Tibial artery (tissue), 4 donors: ENCODE results near the gene CGB7.
"Not testable (repeated sequence)": the region's sequence is repeated elsewhere in the genome, so short reads cannot be mapped to it uniquely, and the experiment has no call there.

Source experiments
- DNase-seq, 2 donors: peaks; one replicate each; pipeline ENCODE4 v3.0.0-alpha.2; 2019
- H3K27ac ChIP-seq, 2 donors: fragments of 200-600 bp; sonication (generic) in 1 of 2; 1 replicate in 1 of 2; 2 replicates in 1 of 2; pipeline ENCODE4 v1.5.1; 2018 to 2019; ENCODE audit warnings: mild to moderate bottlenecking in 1 of 2
- H3K27me3 ChIP-seq, 2 donors: fragments of 200-600 bp; sonication (generic) in 1 of 2; one replicate each; pipeline versions ENCODE4 v1.5.1 to v1.6.0; 2016 to 2019
- H3K36me3 ChIP-seq, 3 donors: fragments of 200-600 bp; sonication (generic) in 2 of 3; one replicate each; pipeline ENCODE4 v1.5.1; 2016 to 2019; ENCODE audit warnings: mild to moderate bottlenecking in 2 of 3
- H3K4me1 ChIP-seq, 4 donors: fragments of 200-600 bp; sonication (generic) in 2 of 4; 1 replicate in 3 of 4; 2 replicates in 1 of 4; pipeline ENCODE4 v1.5.1; 2016 to 2019
- H3K4me3 ChIP-seq, 2 donors: fragments of 200-600 bp; sonication (generic) in 1 of 2; 1 replicate in 1 of 2; 2 replicates in 1 of 2; pipeline ENCODE4 v1.5.1; 2018 to 2019; ENCODE audit warnings: mild to moderate bottlenecking in 2 of 2
- H3K9me3 ChIP-seq, 3 donors: fragments of 200-600 bp; sonication (generic) in 1 of 3; one replicate each; pipeline ENCODE4 v1.5.1; 2016 to 2019
- intact Hi-C: fragments of 100-400 bp; cut with DNase I; formaldehyde crosslinking; loops from one replicate; pipeline ENCODE4 v1.15.0; 2023; ENCODE audit warnings: low total_unique reads
- TF ChIP-seq, protein P1 (sequence below), 2 experiments: fragments of 200-600 bp in 1 of 2; fragments of 450-650 bp in 1 of 2; IDR thresholded peaks; one replicate each; pipeline ENCODE4 v1.5.1; 2017 to 2019; ENCODE audit warnings: antibody characterized with exemption in 2 of 2, mild to moderate bottlenecking in 1 of 2, moderate library complexity in 1 of 2

The CGB7 gene

DNA sequence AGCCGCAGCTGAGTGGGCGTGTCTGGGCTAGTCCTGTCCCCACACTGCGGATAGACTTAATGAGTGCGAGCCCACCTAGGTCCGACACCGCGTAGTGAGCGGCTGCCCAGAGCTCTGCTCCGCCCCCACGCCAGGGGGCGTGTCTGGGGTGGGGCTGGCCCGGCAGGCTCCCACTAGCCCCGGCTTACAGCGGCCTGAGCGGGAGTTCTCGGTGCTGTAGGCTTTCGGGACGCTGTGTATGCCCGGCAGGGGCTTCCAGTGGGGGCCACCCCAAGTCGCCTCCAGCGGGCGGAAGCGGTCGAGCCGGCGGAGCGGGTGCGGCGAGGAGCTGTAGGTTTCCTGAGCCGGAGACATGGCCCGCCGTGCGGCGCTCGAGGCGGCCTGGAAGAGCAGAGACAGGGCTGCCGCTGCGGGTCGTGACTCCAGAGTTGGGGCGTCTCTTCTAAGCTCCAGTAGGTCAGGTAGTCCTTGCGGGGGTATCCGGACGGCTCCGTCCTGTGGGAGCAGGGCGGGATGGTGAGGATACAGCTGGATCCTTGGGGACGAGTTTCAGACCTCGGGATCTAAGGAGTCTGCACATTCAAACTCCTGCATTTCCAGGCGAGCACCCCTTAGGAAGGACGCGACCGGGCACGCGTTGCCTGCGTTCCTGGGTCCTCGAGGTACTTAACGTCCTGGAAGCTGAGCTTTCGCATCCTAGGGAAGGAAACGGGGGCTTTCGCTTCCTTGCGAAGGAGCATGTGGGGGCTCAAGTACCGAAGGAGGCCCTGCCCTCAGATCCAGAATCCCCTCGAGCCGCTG is 1.2 kb downstream of the CGB7 start:
- TF ChIP-seq, protein P1, sequence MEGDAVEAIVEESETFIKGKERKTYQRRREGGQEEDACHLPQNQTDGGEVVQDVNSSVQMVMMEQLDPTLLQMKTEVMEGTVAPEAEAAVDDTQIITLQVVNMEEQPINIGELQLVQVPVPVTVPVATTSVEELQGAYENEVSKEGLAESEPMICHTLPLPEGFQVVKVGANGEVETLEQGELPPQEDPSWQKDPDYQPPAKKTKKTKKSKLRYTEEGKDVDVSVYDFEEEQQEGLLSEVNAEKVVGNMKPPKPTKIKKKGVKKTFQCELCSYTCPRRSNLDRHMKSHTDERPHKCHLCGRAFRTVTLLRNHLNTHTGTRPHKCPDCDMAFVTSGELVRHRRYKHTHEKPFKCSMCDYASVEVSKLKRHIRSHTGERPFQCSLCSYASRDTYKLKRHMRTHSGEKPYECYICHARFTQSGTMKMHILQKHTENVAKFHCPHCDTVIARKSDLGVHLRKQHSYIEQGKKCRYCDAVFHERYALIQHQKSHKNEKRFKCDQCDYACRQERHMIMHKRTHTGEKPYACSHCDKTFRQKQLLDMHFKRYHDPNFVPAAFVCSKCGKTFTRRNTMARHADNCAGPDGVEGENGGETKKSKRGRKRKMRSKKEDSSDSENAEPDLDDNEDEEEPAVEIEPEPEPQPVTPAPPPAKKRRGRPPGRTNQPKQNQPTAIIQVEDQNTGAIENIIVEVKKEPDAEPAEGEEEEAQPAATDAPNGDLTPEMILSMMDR (IDR thresholded peaks at IDR 0.05) = peak in 1 of 2 experiments; percentile 25
- Histone ChIP-seq H3K27me3 (peaks cover 0 to 29% of the 10 kb centered on the region in 2 donors), H3K4me1 (peaks cover 0 to 28% (median 20%) of the 10 kb centered on the region in 4 donors), H3K9me3 (no peaks in the 10 kb centered on the region), H3K36me3 (no peaks in the 10 kb centered on the region), H3K4me3 (peak overlapping the region; percentile 48 to 64), H3K27ac (no peak overlapping the region)
- intact Hi-C loops = no loop called here
- peak; percentile 49 to 76 for DNase-seq

DNA sequence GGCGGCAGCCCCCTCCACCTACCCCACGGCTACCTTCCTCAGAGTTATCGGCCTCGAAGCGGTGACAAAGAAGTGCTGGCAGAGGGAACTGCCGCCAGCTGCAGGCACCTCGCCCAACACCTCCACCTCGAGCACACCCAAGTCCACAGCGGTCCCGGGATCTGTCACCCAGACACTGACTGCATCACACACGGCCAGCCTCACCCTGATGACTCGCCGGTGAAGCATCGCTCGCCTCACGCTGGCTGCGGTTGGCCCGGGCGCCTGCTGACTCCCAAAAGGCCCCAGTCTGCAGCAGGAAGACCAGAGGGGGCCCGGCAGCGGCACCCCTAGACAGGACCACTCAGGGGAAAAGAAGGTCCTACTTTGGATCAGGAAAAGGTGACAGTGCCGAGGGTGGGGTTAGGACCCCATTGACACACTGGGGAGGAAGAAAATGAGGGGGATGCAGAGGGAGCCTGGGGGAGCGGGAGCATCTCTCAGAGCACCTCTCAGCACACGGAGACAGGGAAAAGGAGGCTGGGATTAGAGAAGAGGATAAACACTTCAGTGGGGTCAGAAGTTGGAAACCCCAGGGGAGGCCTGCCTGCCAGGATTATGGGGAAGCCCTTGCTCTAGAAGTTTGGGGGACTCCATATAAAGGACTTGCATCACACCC is 7.0 kb downstream of the CGB7 start:
- intact Hi-C loops, DNase-seq, H3K36me3 ChIP-seq, H3K9me3 ChIP-seq, H3K4me1 ChIP-seq, H3K27ac ChIP-seq, H3K27me3 ChIP-seq, H3K4me3 ChIP-seq: not testable (repeated sequence)

DNA sequence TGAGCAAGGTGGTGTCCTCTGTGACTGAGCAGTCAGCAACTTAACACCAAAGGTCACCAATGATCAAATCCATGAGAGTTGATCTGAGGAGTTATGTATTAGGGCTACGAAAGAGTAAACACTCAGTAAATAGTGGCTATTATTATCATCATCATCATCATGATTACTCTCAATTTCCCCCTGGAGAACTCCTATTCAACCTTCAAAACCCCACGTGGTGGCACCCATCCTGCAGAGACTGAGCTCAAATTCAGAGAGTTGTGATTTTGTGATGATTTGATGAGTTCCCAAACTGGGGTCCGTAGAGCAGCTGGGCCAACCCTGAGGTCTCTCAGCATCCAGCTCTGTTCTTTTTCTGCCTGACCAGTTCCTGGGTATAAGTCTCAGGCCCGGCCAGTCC is 7.7 kb downstream of the CGB7 start:
- DNase-seq, H3K27me3 ChIP-seq, H3K4me1 ChIP-seq, H3K36me3 ChIP-seq, intact Hi-C loops, H3K4me3 ChIP-seq, H3K9me3 ChIP-seq, H3K27ac ChIP-seq: not testable (repeated sequence)

DNA sequence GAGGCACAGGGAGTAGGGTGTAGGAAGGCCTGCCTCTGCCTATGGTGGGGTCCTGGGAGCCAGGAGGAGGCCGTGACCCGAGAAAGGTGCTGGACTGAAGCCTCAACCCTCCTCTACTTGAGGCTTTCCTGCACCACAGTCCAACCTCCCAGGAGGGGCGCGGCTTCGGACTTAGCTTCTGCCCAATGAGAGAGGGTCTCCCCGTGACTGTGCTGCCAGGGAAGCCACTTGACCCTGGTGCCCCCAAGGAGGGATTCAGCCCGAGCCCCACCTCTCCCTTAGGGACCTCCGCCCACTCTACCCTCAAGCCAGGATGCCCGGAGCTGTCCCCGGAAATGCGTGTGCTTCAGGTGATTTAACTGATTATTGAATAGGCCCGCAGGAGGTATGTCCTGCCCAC is 8.5 kb downstream of the CGB7 start, which contains the start of gene CGB8:
Gene CGB8, minus strand, starts transcription at position 101 of the 400 bp plus-strand sequence. CDS start 372 bp downstream, outside the sequence.
- H3K36me3 ChIP-seq, H3K4me1 ChIP-seq, DNase-seq, H3K9me3 ChIP-seq, H3K4me3 ChIP-seq, H3K27me3 ChIP-seq, intact Hi-C loops, H3K27ac ChIP-seq: not testable (repeated sequence)

DNA sequence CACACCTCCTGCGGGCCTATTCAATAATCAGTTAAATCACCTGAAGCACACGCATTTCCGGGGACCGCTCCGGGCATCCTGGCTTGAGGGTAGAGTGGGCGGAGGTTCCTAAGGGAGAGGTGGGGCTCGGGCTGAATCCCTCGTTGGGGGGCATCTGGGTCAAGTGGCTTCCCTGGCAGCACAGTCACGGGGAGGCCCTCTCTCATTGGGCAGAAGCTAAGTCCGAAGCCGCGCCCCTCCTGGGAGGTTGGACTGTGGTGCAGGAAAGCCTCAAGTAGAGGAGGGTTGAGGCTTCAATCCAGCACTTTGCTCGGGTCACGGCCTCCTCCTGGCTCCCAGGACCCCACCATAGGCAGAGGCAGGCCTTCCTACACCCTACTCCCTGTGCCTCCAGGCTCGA is 14.0 kb downstream of the CGB7 start, which contains the start of gene CGB5:
Gene CGB5, plus strand, starts transcription at position 301 of the 400 bp plus-strand sequence. CDS start 362 bp downstream, outside the sequence.
- H3K4me3 ChIP-seq, H3K27ac ChIP-seq, DNase-seq, H3K9me3 ChIP-seq, H3K36me3 ChIP-seq, intact Hi-C loops, H3K27me3 ChIP-seq, H3K4me1 ChIP-seq: not testable (repeated sequence)

DNA sequence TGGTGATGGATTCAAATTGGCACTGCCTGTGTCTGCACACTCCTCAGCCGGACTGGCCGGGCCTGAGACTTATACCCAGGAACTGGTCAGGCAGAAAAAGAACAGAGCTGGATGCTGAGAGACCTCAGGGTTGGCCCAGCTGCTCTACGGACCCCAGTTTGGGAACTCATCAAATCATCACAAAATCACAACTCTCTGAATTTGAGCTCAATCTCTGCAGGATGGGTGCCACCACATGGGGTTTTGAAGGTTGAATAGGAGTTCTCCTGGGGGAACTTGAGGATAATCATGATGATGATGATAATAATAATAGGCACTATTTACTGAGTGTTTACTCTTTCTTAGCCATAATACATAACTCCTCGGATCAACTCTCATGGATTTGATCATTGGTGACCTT is 14.9 kb downstream of the CGB7 start:
- H3K36me3 ChIP-seq, DNase-seq, H3K4me3 ChIP-seq, H3K9me3 ChIP-seq, H3K4me1 ChIP-seq, H3K27me3 ChIP-seq, H3K27ac ChIP-seq, intact Hi-C loops: not testable (repeated sequence)

DNA sequence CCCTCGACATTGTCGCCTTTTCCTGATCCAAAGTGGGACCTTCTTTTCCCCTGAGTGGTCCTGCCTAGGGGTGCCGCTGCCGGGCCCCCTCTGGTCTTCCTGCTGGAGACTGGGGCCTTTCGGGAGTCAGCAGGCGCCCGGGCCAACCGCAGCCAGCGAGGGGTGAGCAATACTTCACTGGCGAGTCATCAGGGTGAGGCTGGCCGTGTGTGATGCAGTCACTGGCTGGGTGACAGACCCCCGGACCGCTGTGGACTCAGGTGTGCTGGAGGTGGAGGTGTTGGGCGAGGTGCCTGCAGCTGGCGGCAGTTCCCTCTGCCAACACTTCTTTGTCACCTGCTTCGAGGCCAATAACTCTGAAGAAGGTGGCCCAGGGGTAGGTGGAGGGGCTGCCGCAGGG is 15.4 kb downstream of the CGB7 start:
- Histone ChIP-seq H3K36me3 (no peaks in the 10 kb centered on the region), H3K27ac (no peak overlapping the region), H3K9me3 (no peaks in the 10 kb centered on the region), H3K4me3 (no peak overlapping the region), H3K27me3 (peaks cover 0 to 7% of the 10 kb centered on the region in 2 donors), H3K4me1 (no peaks in the 10 kb centered on the region)
- DNase-seq = no peak
- intact Hi-C loops = no loop called here
- TF ChIP-seq, protein P1 (IDR thresholded peaks at IDR 0.05) = no peak

DNA sequence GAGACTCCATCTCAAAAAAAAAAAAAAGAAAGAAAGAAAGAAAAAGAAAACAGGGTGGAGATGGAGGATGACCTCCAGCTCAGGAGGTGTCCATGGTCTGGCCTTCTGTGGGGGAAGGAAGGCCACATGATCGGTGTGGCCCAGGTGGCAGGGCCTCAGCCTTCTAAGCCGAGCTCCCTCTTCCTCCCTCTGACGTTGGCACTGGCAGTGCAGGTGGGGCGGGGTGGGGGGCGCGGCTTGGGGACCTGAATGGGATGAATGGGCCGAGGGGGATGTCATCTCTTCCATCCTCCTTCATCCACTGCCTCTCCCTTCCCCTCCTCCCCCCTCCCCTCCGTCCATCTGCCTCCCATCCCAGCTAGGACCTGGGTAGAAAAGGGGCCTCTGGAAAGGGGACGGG is 17.8 kb downstream of the CGB7 start:
- H3K27ac ChIP-seq, H3K4me1 ChIP-seq, H3K27me3 ChIP-seq, H3K9me3 ChIP-seq, intact Hi-C loops, H3K4me3 ChIP-seq, DNase-seq, H3K36me3 ChIP-seq: not testable (repeated sequence)

DNA sequence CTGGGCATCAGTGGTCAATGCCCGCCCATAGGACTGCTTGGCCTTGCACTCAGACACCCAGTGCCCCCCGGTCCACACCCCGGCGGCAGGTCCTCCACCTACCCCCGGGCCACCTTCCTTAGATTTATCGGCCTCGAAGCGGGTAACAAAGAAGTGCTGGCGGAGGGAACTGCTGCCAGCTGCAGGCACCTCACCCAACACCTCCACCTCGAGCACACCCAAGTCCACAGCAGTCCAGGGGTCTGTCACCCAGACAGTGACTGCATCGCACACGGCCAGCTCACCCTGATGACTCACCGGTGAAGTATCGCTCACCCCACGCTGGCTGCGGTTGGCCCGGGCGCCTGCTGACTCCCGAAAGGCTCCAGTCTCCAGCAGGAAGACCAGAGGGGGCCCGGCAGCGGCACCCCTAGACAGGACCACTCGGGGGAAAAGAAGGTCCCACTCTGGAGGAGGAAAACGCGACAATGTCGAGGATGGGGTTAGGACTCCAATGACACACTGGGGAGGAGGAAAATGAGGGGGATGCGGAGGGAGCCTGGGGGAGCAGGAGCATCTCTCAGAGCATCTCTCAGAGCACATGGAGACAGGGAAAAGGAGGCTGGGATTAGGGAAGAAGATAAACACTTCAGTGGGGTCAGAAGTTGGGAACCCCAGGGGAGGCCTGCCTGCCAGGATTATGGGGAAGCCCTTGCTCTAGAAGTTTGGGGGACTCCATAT is 18.8 kb downstream of the CGB7 start:
- H3K27me3 ChIP-seq, H3K4me1 ChIP-seq, intact Hi-C loops, H3K36me3 ChIP-seq, H3K4me3 ChIP-seq, H3K27ac ChIP-seq, DNase-seq, H3K9me3 ChIP-seq: not testable (repeated sequence)

DNA sequence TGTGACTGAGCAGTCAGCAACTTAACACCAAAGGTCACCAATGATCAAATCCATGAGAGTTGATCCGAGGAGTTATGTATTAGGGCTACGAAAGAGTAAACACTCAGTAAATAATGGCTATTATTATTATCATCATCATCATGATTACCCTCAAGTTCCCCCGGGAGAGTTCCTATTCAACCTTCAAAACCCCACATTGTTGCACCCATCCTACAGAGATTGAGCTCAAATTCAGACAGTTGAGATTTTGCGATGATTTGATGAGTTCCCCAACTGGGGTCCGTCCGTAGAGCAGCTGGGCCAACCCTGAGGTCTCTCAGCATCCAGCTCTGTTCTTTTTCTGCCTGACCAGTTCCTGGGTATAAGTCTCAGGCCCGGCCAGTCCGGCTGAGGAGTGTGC is 19.4 kb downstream of the CGB7 start:
- not testable (repeated sequence) for H3K36me3 ChIP-seq, H3K27me3 ChIP-seq

DNA sequence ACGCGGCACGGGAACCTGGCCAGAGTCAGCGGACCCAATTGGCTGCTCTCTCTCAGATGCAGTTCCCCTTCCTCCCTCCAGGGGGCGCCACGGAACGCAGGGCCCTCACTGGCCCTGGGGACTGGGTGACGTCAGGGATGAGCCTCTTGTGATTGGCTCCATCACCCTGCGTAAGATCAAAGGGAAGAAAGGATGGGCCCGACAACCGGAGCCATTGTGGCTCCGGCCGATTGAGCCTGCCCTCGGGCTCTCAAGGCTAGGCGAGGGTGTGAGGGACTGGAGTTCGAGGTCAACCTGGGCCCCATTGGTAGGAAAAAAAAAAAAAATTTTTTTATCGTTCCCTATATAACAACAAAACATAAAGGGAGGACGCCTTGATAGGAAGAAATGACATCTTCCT is 20.7 kb downstream of the CGB7 start, which contains the start of gene CGB1:
Gene CGB1, minus strand, starts transcription at position 81 of the 400 bp plus-strand sequence. CDS start 184 bp downstream, outside the sequence.
- H3K27me3 ChIP-seq, DNase-seq, H3K27ac ChIP-seq, H3K9me3 ChIP-seq, H3K4me1 ChIP-seq, H3K36me3 ChIP-seq, intact Hi-C loops, H3K4me3 ChIP-seq: not testable (repeated sequence)

More for the DNA sequence above, 19.4 kb downstream of the CGB7 start:
- H3K9me3 ChIP-seq, DNase-seq, intact Hi-C loops, H3K4me1 ChIP-seq, H3K27ac ChIP-seq, H3K4me3 ChIP-seq: not testable (repeated sequence)
